Skin epidermis (tissue), 12 donors: ENCODE data around the gene AMPD3.

ENCODE experiments used
- H3K27ac ChIP-seq, 21 experiments: fragments of 200-600 bp; sonication (generic) in 11 of 21; one replicate each; pipeline ENCODE4 v1.5.0; 2020; ENCODE audit warnings: mild to moderate bottlenecking in 3 of 21, inconsistent platforms in 2 of 21, moderate library complexity in 2 of 21
- H3K4me3 ChIP-seq, 7 experiments: fragments of 200-600 bp; sonication (generic) in 2 of 7; one replicate each; pipeline ENCODE4 v1.5.0; 2020; ENCODE audit warnings: inconsistent platforms in 2 of 7, mild to moderate bottlenecking in 2 of 7, moderate library complexity in 1 of 7

Gene AMPD3

GRCh38 chr11:10498426-10499250, 43.6 kb downstream of the AMPD3 start:
- H3K4me3 ChIP-seq = no peak overlapping the region
- peak overlapping the region in 2 of 21 experiments; percentile 56 to 71 for H3K27ac ChIP-seq

- peak overlapping the region in 5 of 21 experiments; percentile 13 to 83 (median 38) for H3K27ac ChIP-seq
Observed at GRCh38 chr11:10499452-10499851, 44.4 kb downstream of the AMPD3 start.

GRCh38 chr11:10499874-10500601, 45.0 kb downstream of the AMPD3 start:
- peak overlapping the region in 5 of 21 experiments; percentile 13 to 83 (median 38) for H3K27ac ChIP-seq
- H3K4me3 ChIP-seq = no peak overlapping the region

More at GRCh38 chr11:10499452-10499851, 44.4 kb downstream of the AMPD3 start:
- H3K4me3 ChIP-seq = no peak overlapping the region

- Histone ChIP-seq H3K4me3 (no peak overlapping the region), H3K27ac (peak overlapping the region in 2 of 21 experiments; percentile 49 to 65)
Observed at GRCh38 chr11:10500757-10501684, 46.0 kb downstream of the AMPD3 start.

- H3K4me3 ChIP-seq = no peak overlapping the region
- H3K27ac ChIP-seq = peak overlapping the region in 8 of 21 experiments; percentile 6 to 65 (median 28)
Observed at GRCh38 chr11:10502065-10502680, 47.1 kb downstream of the AMPD3 start.

GRCh38 chr11:10502770-10503169, 47.7 kb downstream of the AMPD3 start:
- H3K4me3 ChIP-seq = no peak overlapping the region
- H3K27ac ChIP-seq = peak overlapping the region in 8 of 21 experiments; percentile 6 to 65 (median 29)

- H3K4me3 ChIP-seq = no peak overlapping the region
- peak overlapping the region in 3 of 21 experiments; percentile 33 to 65 (median 45) for H3K27ac ChIP-seq
Observed at GRCh38 chr11:10503221-10503620, 48.2 kb downstream of the AMPD3 start.

- Histone ChIP-seq H3K4me3 (no peak overlapping the region), H3K27ac (peak overlapping the region in 5 of 21 experiments; percentile 8 to 65 (median 33))
Observed at GRCh38 chr11:10503777-10504480, 48.9 kb downstream of the AMPD3 start.

GRCh38 chr11:10504490-10504889, 49.4 kb downstream of the AMPD3 start:
- peak overlapping the region in 5 of 21 experiments; percentile 8 to 49 (median 27) for H3K27ac ChIP-seq
- no peak overlapping the region for H3K4me3 ChIP-seq

GRCh38 chr11:10505278-10506007, 50.4 kb downstream of the AMPD3 start:
- no peak overlapping the region for H3K4me3 ChIP-seq
- peak overlapping the region in 7 of 21 experiments; percentile 3 to 62 (median 10) for H3K27ac ChIP-seq

- Histone ChIP-seq H3K4me3 (no peak overlapping the region), H3K27ac (peak overlapping the region in 7 of 21 experiments; percentile 3 to 62 (median 10))
Observed at GRCh38 chr11:10506008-10506370, 50.9 kb downstream of the AMPD3 start.

GRCh38 chr11:10511181-10511621, 56.1 kb downstream of the AMPD3 start:
- Histone ChIP-seq H3K4me3 (no peak overlapping the region), H3K27ac (peak overlapping the region in 1 of 21 experiments; percentile 2)

- Histone ChIP-seq H3K4me3 (no peak overlapping the region), H3K27ac (peak overlapping the region in 2 of 21 experiments; percentile 13 to 26)
Observed at GRCh38 chr11:10514202-10514601, 59.1 kb downstream of the AMPD3 start.

GRCh38 chr11:10514709-10515108, 59.6 kb downstream of the AMPD3 start:
- Histone ChIP-seq H3K27ac (peak overlapping the region in 1 of 21 experiments; percentile 26), H3K4me3 (no peak overlapping the region)

- Histone ChIP-seq H3K4me3 (no peak overlapping the region), H3K27ac (no peak overlapping the region)
Observed at GRCh38 chr11:10515418-10515817, 60.4 kb downstream of the AMPD3 start.

GRCh38 chr11:10518123-10518522, 63.1 kb downstream of the AMPD3 start:
- Histone ChIP-seq H3K4me3 (no peak overlapping the region), H3K27ac (peak overlapping the region in 2 of 21 experiments; percentile 23 to 30)

- Histone ChIP-seq H3K4me3 (no peak overlapping the region), H3K27ac (peak overlapping the region in 3 of 21 experiments; percentile 11 to 26 (median 19))
Observed at GRCh38 chr11:10518891-10519290, 63.8 kb downstream of the AMPD3 start.

GRCh38 chr11:10519630-10520029, 64.6 kb downstream of the AMPD3 start:
- H3K4me3 ChIP-seq = no peak overlapping the region
- peak overlapping the region in 1 of 21 experiments; percentile 19 for H3K27ac ChIP-seq
